DMS114 treated with DMSO at 0.1 percent for 48 hours (cell line): ENCODE results near the gene AMPD3.

ENCODE experiments used
- DNase-seq: peaks from one replicate; lab custom pipeline; 2025; ENCODE audit not compliant: unreplicated experiment; lab: John Stamatoyannopoulos, UW

The AMPD3 gene

GRCh38 chr11:10454878-10455631 lies at the start of gene AMPD3:
AMPD3 (plus strand) TSS chr11:10455264; CDS start chr11:10461520, 6,256 bp downstream.
- DNase-seq: no peak

DNA sequence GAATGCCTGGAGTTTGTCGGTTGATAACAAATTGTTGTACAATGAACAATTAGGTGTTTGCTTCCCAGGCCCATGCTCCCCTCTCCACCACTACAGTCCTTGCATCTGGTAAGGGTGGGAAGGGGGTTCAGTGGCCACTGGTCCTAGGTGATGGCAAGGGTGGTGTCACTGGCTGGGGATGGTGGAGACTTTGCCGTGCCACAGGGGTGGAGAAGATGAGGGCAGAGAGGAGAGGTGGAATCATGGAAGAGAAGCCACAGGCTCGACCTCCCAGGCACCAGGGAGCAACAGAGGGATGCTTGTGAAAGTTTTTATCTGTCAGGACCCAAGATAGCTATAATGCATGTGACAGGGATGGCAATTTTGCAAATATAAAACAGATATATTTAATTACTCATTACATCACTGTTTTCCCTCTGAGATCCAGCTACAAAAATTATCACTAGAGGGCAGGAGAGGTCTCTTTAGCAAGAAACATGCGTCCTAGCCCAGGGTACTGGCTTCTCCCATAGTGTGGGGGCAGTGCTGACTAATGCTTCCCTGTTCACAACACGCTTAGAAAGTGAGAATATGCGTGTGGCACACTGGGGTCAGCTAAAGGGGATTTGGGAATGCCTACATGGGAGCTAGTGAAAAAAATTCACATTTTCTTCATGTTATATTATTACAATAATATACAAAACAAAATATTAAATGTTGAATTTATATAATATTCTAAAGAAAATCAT lies 49.0 kb upstream of the AMPD3 start:
- peak; percentile 56 for DNase-seq

DNA sequence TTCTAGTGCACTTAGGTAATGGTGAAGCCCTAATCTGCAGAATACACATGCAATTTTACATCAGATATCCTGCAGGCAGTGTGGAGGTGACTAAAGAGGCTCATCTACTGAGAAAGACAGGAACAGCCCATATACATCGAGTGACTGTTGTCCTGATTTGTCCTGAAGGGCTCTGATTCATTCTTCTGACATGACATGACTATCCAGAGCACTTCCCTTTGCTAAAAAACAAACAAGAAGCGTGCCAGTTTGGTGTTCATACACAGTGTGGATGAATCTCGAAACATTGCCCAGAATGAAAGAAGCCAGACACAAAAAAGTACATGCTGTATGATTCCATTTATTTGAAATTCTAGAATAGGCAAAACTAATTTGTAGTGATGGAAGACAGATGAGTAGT lies 48.0 kb upstream of the AMPD3 start:
- DNase-seq: no peak

GRCh38 chr11:10407749-10408685 lies 47.0 kb upstream of the AMPD3 start:
- no peak for DNase-seq

GRCh38 chr11:10409207-10409661 lies 45.8 kb upstream of the AMPD3 start:
- DNase-seq: no peak

- no peak for DNase-seq
Measured at GRCh38 chr11:10410106-10410843, 44.8 kb upstream of the AMPD3 start.

DNA sequence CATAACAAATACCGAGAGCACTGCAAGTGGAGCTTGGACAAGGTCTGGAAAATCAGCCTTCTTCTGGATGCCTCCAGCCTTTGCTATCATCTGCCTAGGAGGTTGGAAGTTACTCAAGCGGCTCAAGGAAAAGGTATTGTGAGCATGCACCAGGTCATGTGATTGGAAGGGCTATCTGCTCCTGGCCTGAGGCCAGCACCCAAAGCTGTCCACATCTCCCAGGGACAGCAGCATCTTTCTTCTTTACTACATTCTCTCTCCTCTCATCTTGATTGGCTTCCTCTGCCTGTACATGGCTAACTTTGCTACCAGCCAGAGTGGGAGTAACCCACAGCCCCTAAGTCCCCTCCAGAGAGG lies 44.2 kb upstream of the AMPD3 start:
- no peak for DNase-seq

DNA sequence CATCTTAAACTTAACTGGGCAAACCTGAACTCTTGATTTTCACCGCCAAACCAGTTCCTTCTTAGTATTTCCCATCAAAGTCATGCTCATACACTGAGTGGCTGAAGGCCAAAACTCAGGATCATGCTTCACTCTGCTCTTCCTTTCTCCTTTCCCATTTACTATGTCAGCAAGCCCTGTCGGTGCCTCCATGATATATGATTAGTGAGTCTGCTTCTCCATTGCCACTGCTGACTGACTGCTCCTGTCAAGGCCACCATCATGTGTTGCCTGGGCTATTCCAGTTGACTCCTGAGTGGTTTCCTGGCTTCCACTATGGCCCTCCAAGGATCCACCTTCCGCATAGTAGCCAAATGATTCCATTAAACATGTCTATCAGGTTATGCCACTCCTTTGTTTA lies 42.8 kb upstream of the AMPD3 start:
- no peak for DNase-seq

DNA sequence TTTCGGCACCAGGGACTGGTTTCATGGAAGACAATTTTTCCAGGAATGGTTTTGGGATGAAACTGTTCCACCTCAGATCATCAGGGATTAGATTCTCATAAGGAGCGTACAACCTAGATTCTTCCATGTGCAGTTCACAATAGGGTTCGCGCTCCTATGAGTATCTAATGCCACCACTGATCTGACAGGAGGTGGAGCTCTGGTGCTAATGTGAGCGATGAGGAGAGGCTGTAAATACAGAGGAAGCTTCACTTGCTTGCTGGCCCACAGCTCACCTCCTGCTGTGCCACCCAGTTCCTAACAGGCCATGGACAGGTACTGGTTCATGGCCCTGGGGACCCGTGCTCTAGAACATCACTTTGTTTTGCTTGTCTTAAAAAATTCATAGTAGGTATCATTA lies 41.8 kb upstream of the AMPD3 start:
- no peak for DNase-seq

GRCh38 chr11:10414181-10414580 lies 40.9 kb upstream of the AMPD3 start:
- no peak for DNase-seq

DNA sequence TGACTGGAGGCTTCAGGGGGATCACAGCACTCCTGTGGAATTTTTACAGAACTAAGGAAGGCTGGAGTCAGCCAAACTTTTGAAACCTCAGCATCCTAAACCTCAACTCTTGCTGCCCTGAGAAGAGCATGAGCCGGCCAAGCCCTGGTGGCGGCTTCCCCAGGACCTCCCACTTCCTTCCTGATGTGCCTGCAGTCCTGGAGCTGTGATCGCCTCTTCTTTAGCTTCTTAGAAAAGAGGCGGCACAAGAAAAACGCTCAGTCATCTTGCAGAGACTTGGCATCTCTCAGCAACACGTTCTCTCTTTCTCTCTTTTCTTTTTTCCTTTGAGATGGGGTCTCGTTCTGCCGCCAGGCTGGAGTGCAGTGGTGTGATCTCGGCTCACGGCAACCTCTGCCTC lies 40.4 kb upstream of the AMPD3 start:
- no peak for DNase-seq

- no peak for DNase-seq
Measured at GRCh38 chr11:10415817-10416392, 39.2 kb upstream of the AMPD3 start.

- no peak for DNase-seq
Measured at GRCh38 chr11:10418259-10418949, 36.7 kb upstream of the AMPD3 start.

- no peak for DNase-seq
Measured at GRCh38 chr11:10418950-10419310, 36.1 kb upstream of the AMPD3 start.

- DNase-seq: no peak
Measured at GRCh38 chr11:10426475-10426874, 28.6 kb upstream of the AMPD3 start.

GRCh38 chr11:10428453-10428852 lies 26.6 kb upstream of the AMPD3 start:
- DNase-seq: no peak

DNA sequence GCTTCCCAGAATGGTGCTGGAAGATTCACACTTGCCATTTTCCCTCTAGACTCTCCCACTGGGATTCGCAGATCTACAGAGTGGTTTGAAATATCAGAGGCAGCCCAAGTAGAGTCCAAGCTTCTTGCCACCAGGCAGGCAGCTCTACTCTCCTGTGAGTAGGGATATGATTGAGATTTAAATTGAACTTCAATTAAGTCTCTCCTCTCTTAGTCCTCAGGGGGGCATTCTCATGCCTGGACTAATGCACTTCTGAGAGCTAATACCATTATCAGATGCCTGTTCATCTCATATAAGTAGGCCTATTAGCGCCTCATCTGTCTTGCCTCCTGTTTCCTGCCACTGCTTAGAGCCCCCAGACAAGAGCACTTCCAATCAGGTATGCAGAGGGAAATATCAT lies 25.5 kb upstream of the AMPD3 start:
- DNase-seq: no peak

- DNase-seq: no peak
Measured at GRCh38 chr11:10432493-10432892, 22.6 kb upstream of the AMPD3 start.

GRCh38 chr11:10432971-10433370 lies 22.1 kb upstream of the AMPD3 start:
- no peak for DNase-seq

DNA sequence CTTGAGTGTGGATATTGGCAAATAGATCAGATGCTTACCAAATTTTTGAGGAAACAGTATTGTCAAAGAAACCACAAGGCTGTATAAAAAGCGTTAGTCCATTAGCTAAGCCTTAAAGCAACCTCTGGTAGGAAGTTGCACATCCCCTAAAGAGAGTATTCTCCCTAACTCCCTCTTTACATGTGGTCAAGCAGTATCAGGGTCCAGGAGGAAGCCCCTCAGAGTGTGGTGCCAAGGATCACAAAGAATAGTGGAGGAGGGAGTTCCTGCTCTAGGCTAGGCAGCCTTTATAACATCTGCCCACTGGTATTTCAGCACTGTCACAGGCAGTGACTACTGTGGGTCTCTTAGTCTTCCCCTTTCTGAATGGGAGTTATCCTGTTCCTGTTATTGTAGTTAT lies 18.8 kb upstream of the AMPD3 start:
- DNase-seq: no peak
